22Rv1 (cell line): Measurements from ENCODE around the gene ATP8B4.

Source experiments
- CTCF ChIP-seq: fragments of 450-650 bp; IDR thresholded peaks from 2 replicates; pipeline ENCODE4 v1.5.1; 2017; ENCODE audit warnings: mild to moderate bottlenecking
- ZFX ChIP-seq: fragments of 450-650 bp; IDR thresholded peaks from 2 replicates; pipeline ENCODE4 v1.6.1; 2017; ENCODE audit warnings: antibody characterized with exemption, borderline replicate concordance

DNA sequence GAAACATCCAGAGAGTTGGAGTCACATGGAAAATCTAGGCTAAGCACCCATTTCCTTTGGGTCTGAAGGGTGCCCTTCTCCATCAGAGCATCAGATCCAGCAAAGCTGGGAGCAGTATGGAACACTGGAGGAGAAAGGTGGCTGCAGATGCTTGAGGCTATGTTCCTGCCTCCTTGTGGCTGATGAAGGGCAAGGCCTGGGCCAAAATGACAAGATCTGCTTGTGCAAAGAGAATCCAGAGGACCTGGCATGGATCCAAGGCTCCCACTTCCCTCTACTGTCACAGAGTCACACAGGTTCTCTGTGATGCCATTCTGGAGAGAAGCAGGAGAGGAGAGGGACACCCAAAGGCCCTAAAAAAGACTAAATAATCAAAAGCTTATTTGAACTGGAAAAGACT lies 9.2 kb upstream of the ATP8B4 start:
- TF ChIP-seq CTCF, result no peak
- TF ChIP-seq ZFX, result no peak
